H1 (cell line): ENCODE data around the gene CHCHD6.

Source experiments
- BRCA1 ChIP-seq: IDR thresholded peaks from 2 replicates; pipeline ENCODE4 v1.6.1; 2012; ENCODE audit warnings: low read depth, low read length, improper control_type of control experiment
- CTCF ChIP-seq, 3 experiments: IDR thresholded peaks; 1 replicate in 2 of 3; 2 replicates in 1 of 3; pipeline versions ENCODE4 v1.5.1 to v1.6.1; 2011; ENCODE audit warnings: low read length in 3 of 3, mild to moderate bottlenecking in 3 of 3, inconsistent platforms in 2 of 3, low read depth in 1 of 3, moderate library complexity in 1 of 3; ENCODE audit not compliant: insufficient read depth in 1 of 3; ENCODE audit errors: control extremely low read depth in 1 of 3
- GTF2F1 ChIP-seq: IDR thresholded peaks from 2 replicates; pipeline ENCODE4 v1.6.1; 2012; ENCODE audit warnings: low read depth, low read length, improper control_type of control experiment, borderline replicate concordance
- HDAC6 ChIP-seq: IDR thresholded peaks from one replicate; pipeline ENCODE4 v1.7.1; 2012; ENCODE audit warnings: low read depth, mild to moderate bottlenecking, inconsistent platforms, low read length, moderate library complexity
- MAFK ChIP-seq: IDR thresholded peaks from 2 replicates; pipeline ENCODE4 v1.6.1; 2012; ENCODE audit warnings: low read depth, mild to moderate bottlenecking, improper control_type of control experiment, low read length
- NRF1 ChIP-seq: IDR thresholded peaks from 2 replicates; pipeline ENCODE4 v1.6.1; 2011; ENCODE audit warnings: mild to moderate bottlenecking, low read depth, low read length, improper control_type of control experiment
- POLR2A ChIP-seq, 2 experiments: IDR thresholded peaks; 1 replicate in 1 of 2; 2 replicates in 1 of 2; pipeline ENCODE4 v1.6.1; 2011; ENCODE audit warnings: low read depth in 2 of 2, low read length in 2 of 2, mild to moderate bottlenecking in 2 of 2; ENCODE audit errors: control extremely low read depth in 1 of 2
- TF ChIP-seq, protein P1 (sequence below): IDR thresholded peaks from 2 replicates; pipeline ENCODE4 v1.6.1; 2011; ENCODE audit warnings: low read depth, mild to moderate bottlenecking, low read length; ENCODE audit not compliant: insufficient read depth
- TF ChIP-seq, protein P2 (sequence below): IDR thresholded peaks from 2 replicates; pipeline ENCODE4 v1.6.1; 2012; ENCODE audit warnings: inconsistent platforms

DNA sequence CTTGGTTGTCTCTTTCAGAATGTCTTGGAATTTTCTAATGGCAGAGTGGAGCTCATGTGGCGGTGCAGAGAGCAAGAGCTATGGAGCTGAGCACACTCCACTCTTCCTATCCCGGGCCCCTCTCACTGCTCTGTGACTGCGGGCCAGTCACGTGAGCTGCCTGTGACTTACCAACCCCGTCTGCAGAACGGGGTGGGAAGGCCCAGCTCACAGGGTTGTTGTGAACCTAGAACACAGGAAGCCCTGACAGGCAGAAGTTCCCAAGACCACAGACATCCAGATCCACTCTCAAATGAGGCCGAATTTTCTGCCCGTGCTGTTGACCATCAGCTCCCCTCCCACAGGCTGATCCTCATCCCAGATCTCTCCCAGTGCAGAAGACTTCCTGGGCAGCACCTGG is 243.4 kb downstream of the CHCHD6 start:
- no peak for TF ChIP-seq POLR2A (IDR thresholded peaks at IDR 0.05; ENCODE audit: control extremely low read depth in 1 of 2, low read depth in 2 of 2, low read length in 2 of 2)
- TF ChIP-seq HDAC6: no peak
- TF ChIP-seq MAFK: no peak
- TF ChIP-seq, protein P1, sequence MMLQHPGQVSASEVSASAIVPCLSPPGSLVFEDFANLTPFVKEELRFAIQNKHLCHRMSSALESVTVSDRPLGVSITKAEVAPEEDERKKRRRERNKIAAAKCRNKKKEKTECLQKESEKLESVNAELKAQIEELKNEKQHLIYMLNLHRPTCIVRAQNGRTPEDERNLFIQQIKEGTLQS: no peak
- no peak for TF ChIP-seq GTF2F1
- TF ChIP-seq CTCF (IDR thresholded peaks at IDR 0.05; ENCODE audit: control extremely low read depth in 1 of 3, insufficient read depth in 1 of 3, low read depth in 1 of 3, low read length in 3 of 3): no peak
- TF ChIP-seq BRCA1: no peak
- no peak for TF ChIP-seq NRF1
- TF ChIP-seq, protein P2, sequence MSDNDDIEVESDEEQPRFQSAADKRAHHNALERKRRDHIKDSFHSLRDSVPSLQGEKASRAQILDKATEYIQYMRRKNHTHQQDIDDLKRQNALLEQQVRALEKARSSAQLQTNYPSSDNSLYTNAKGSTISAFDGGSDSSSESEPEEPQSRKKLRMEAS: no peak
